GM19452 (cell line): ENCODE data around the gene FOCAD.
"Not testable (repeated sequence)": the region's sequence is repeated elsewhere in the genome, so short reads cannot be mapped to it uniquely, and the experiment has no call there.

Experiments used
- ATAC-seq: cut with Tn5 transposase; IDR thresholded peaks from one replicate; pipeline ENCODE4 v1.9.1; 2021; ENCODE audit not compliant: unreplicated experiment

FOCAD gene

GRCh38 chr9:20948703-20949102 lies 264.6 kb downstream of the FOCAD start:
- no peak for ATAC-seq

- no peak for ATAC-seq
These were observed 266.6 kb downstream of the FOCAD start for GRCh38 chr9:20950707-20951106.

- ATAC-seq: no peak
These were observed 278.6 kb downstream of the FOCAD start for GRCh38 chr9:20962536-20963225.

GRCh38 chr9:20972684-20973083 lies 288.6 kb downstream of the FOCAD start:
- ATAC-seq: no peak

GRCh38 chr9:20973246-20973947 lies 289.3 kb downstream of the FOCAD start:
- not testable (repeated sequence) for ATAC-seq

- ATAC-seq: not testable (repeated sequence)
These were observed 290.3 kb downstream of the FOCAD start for GRCh38 chr9:20974191-20974938.

- no peak for ATAC-seq
These were observed 294.2 kb downstream of the FOCAD start for GRCh38 chr9:20978249-20978648.

GRCh38 chr9:20980832-20981455 lies 296.9 kb downstream of the FOCAD start:
- ATAC-seq: peak; percentile 78

- no peak for ATAC-seq
These were observed 297.4 kb downstream of the FOCAD start for GRCh38 chr9:20981486-20981885.

GRCh38 chr9:20984506-20984905 lies 300.4 kb downstream of the FOCAD start:
- no peak for ATAC-seq

- no peak for ATAC-seq
These were observed 302.0 kb downstream of the FOCAD start for GRCh38 chr9:20985851-20986600.

- ATAC-seq: no peak
These were observed 303.5 kb downstream of the FOCAD start for GRCh38 chr9:20987521-20987920.

GRCh38 chr9:20988061-20988460 lies 304.0 kb downstream of the FOCAD start:
- no peak for ATAC-seq

- ATAC-seq: no peak
These were observed 304.7 kb downstream of the FOCAD start for GRCh38 chr9:20988671-20989315.

GRCh38 chr9:20989923-20990341 lies 305.9 kb downstream of the FOCAD start:
- no peak for ATAC-seq

- no peak for ATAC-seq
These were observed 306.8 kb downstream of the FOCAD start for GRCh38 chr9:20990867-20991266.

- no peak for ATAC-seq
These were observed 310.4 kb downstream of the FOCAD start for GRCh38 chr9:20994486-20994885.

- ATAC-seq: no peak
These were observed 311.6 kb downstream of the FOCAD start for GRCh38 chr9:20995616-20996015.

- peak; percentile 69 for ATAC-seq
These were observed 312.8 kb downstream of the FOCAD start for GRCh38 chr9:20996809-20997208.

- peak; percentile 61 for ATAC-seq
These were observed 313.5 kb downstream of the FOCAD start for GRCh38 chr9:20997503-20998076.
